Transverse colon (tissue), 4 donors: Measurements from ENCODE around the gene CHD3. TPM values are rescaled to one million over a fixed set of nuclear protein-coding genes. Genes with fewer than 3 reads are reported as not detected.
A peak's percentile ranks its signal among the peaks of the same experiment; 100 is the strongest.

ENCODE experiments used
- DNase-seq: peaks from one replicate; pipeline ENCODE4 v3.0.0-alpha.2; 2019
- H3K27ac ChIP-seq, 4 donors: fragments of 200-600 bp; sonication (generic); 2 replicates each; pipeline ENCODE4 v1.5.1; 2016 to 2018; ENCODE audit warnings: inconsistent platforms in 4 of 4
- H3K27me3 ChIP-seq: fragments of 200-600 bp; sonication (generic); 2 replicates; pipeline ENCODE4 v1.5.1; 2017; ENCODE audit warnings: inconsistent platforms
- H3K36me3 ChIP-seq, 4 donors: fragments of 200-600 bp; sonication (generic); 2 replicates each; pipeline ENCODE4 v1.5.1; 2017 to 2019; ENCODE audit warnings: inconsistent platforms in 4 of 4
- H3K4me1 ChIP-seq, 4 donors: fragments of 200-600 bp; sonication (generic); 2 replicates each; pipeline ENCODE4 v1.5.1; 2017 to 2020; ENCODE audit warnings: inconsistent platforms in 4 of 4
- H3K4me3 ChIP-seq, 4 donors: fragments of 200-600 bp; sonication (generic); 1 replicate in 1 of 4; 2 replicates in 3 of 4; pipeline versions ENCODE4 v1.5.1 to v1.6.1; 2017 to 2019; ENCODE audit warnings: inconsistent platforms in 4 of 4
- H3K9me3 ChIP-seq, 2 donors: fragments of 200-600 bp; sonication (generic); 2 replicates each; pipeline ENCODE4 v1.5.1; 2017 to 2019; ENCODE audit warnings: inconsistent platforms in 2 of 2
- EP300 ChIP-seq: sonication (generic); formaldehyde crosslinking; IDR thresholded peaks from one replicate; pipeline ENCODE4 v1.6.1; 2017; ENCODE audit warnings: antibody characterized with exemption, low read depth
- POLR2A ChIP-seq: fragments of 450-650 bp; IDR thresholded peaks from one replicate; pipeline ENCODE4 v1.6.1; 2016; ENCODE audit warnings: antibody characterized with exemption, mild to moderate bottlenecking, moderate library complexity
- POLR2AphosphoS5 ChIP-seq, 3 donors: sonication (generic); formaldehyde crosslinking; IDR thresholded peaks; one replicate each; pipeline ENCODE4 v1.6.1; 2016; ENCODE audit warnings: antibody characterized with exemption in 3 of 3
- WGBS, 2 donors: methylation state at CpG; one replicate each; pipeline ENCODE4 v1.1.5; 2018; ENCODE audit warnings: low coverage in 1 of 2; 5-methylcytosine and 5-hydroxymethylcytosine counted together
- in situ Hi-C, 4 donors: fragments of 200-750 bp; cut with MboI; loops; one replicate each; pipeline versions ENCODE4 v1.15.0 to v1.15.1; 2017; ENCODE audit warnings: low sequenced_read_pairs in 3 of 4, low pct_ligation_motif_present in 1 of 4, low pct_unique_long_range_greater_than_20kb in 1 of 4
- intact Hi-C: fragments of 100-400 bp; cut with DNase I; formaldehyde crosslinking; loops from one replicate; pipeline ENCODE4 v1.15.1; 2023; ENCODE audit warnings: low total_unique reads
- total RNA-seq, 4 donors: library from RNA; depleted of rRNA; stranded (reverse); fragments of >200 nt; gene quantifications; one replicate each; pipeline ENCODE4 v1.1.0, GENCODE V29; 2016
- TF ChIP-seq, protein P1 (sequence below), 5 experiments: fragments of 200-600 bp in 3 of 5; fragments of 450-650 bp in 2 of 5; sonication (generic) in 3 of 5; IDR thresholded peaks; 1 replicate in 2 of 5; 2 replicates in 3 of 5; pipeline ENCODE4 v1.5.1; 2016 to 2017; ENCODE audit warnings: antibody characterized with exemption in 5 of 5, inconsistent platforms in 3 of 5, mild to moderate bottlenecking in 2 of 5, moderate library complexity in 1 of 5

The CHD3 gene
- total RNA-seq, 4 donors from 2014 or later: 53.0 to 71.6 (median 62.0) TPM

DNA sequence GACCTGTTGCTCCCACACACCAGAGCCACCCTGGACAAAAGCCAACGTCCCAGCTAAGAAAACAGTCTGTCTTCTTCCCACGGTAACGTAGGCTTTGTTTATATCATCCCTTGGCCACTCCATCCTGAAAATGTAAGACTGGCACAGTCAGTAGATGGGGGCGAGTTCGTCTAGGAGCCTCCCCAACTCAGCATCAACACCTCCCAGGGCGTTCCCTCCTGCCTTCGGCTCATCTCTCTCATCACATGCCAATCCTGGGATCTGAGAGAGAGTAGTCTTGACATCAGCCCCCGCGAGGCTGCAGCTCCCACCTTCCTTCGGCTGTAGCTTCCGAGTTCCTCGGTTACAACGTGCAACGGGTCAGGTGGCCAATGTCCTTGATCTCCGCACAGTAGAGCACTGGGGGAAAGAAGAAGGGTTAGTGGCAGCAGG is 26.6 kb downstream of the CHD3 start:
- in situ Hi-C loops (no loop called here), intact Hi-C loops (no loop called here)
- Histone ChIP-seq H3K4me1 (peaks cover 6 to 27% (median 20%) of the 10 kb centered on the region in 4 donors), H3K27me3 (no peaks in the 10 kb centered on the region), H3K36me3 (peaks cover 0 to 8% (median 2%) of the 10 kb centered on the region in 4 donors), H3K27ac (peak overlapping the region; percentile 86 to 97 (median 92)), H3K4me3 (peak overlapping the region; percentile 17 to 61 (median 48)), H3K9me3 (no peaks in the 10 kb centered on the region)
- no peak for TF ChIP-seq EP300
- TF ChIP-seq, protein P1, sequence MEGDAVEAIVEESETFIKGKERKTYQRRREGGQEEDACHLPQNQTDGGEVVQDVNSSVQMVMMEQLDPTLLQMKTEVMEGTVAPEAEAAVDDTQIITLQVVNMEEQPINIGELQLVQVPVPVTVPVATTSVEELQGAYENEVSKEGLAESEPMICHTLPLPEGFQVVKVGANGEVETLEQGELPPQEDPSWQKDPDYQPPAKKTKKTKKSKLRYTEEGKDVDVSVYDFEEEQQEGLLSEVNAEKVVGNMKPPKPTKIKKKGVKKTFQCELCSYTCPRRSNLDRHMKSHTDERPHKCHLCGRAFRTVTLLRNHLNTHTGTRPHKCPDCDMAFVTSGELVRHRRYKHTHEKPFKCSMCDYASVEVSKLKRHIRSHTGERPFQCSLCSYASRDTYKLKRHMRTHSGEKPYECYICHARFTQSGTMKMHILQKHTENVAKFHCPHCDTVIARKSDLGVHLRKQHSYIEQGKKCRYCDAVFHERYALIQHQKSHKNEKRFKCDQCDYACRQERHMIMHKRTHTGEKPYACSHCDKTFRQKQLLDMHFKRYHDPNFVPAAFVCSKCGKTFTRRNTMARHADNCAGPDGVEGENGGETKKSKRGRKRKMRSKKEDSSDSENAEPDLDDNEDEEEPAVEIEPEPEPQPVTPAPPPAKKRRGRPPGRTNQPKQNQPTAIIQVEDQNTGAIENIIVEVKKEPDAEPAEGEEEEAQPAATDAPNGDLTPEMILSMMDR (IDR thresholded peaks at IDR 0.05): no peak
- no peak for TF ChIP-seq POLR2AphosphoS5 (IDR thresholded peaks at IDR 0.05)
- no peak for TF ChIP-seq POLR2A
- peak; percentile 29 for DNase-seq
- WGBS, 2 donors: 2 to 5% methylated on average over 4 to 15 of the region's 15 CpGs

GRCh38 chr17:7915611-7916384 is 27.2 kb downstream of the CHD3 start, which contains the start of gene RNF227:
RNF227 (minus strand) TSS chr17:7916289; CDS start chr17:7916195, 94 bp downstream.
- Histone ChIP-seq H3K4me3 (peak within 1 kb of the TSS; percentile 35 to 61 (median 48)), H3K9me3 (no peaks in the 10 kb centered on the region), H3K27me3 (no peaks in the 10 kb centered on the region), H3K27ac (peak within 1 kb of the TSS; percentile 86 to 97 (median 92)), H3K36me3 (peaks cover 0 to 3% (median 0%) of the 10 kb centered on the region in 4 donors), H3K4me1 (peaks cover 6 to 27% (median 20%) of the 10 kb centered on the region in 4 donors)
- in situ Hi-C loops: no loop called here
- peak; percentile 94 for DNase-seq
- TF ChIP-seq EP300 (no peak), POLR2A (peak; percentile 20), POLR2AphosphoS5 (IDR thresholded peaks at IDR 0.05) (peak in 2 of 3 donors; percentile 37 to 69)
- 1% methylated on average over 90 of the region's 100 CpGs; no CpG with 5 or more reads in 1 of the 2 donors for WGBS, 2 donors
- intact Hi-C loops: no loop called here

- intact Hi-C loops: no loop called here
- Histone ChIP-seq H3K9me3 (no peaks in the 10 kb centered on the region), H3K4me1 (peaks cover 6 to 27% (median 20%) of the 10 kb centered on the region in 4 donors), H3K4me3 (peak overlapping the region; percentile 35 to 61 (median 48)), H3K27ac (peak overlapping the region; percentile 86 to 97 (median 92)), H3K36me3 (no peaks in the 10 kb centered on the region), H3K27me3 (no peaks in the 10 kb centered on the region)
- WGBS, 2 donors: 50% methylated on average over 14 of the region's 15 CpGs; no CpG with 5 or more reads in 1 of the 2 donors
- TF ChIP-seq POLR2A: no peak
- no peak for TF ChIP-seq POLR2AphosphoS5 (IDR thresholded peaks at IDR 0.05)
- in situ Hi-C loops: no loop called here
- no peak for DNase-seq
These were observed 27.7 kb downstream of the CHD3 start for GRCh38 chr17:7916385-7916682.

DNA sequence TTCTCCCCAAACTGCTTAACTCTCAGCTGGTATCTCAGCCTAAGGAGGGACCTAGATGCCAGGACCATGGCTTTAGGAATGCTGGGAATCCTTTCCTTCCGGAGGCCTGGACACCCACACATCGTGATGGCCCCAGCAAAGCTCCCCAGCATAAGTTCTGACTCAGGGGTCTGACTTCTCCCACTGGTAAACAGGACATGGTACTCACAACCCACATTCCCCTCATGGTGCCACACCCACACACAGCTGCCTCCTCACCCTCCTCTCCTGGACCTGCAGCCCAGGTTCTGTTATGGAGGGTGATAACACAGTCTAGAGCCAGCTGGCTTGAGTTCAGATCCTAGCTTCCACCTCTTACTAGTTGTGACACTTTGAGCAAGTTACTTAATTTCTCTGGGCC is 28.2 kb downstream of the CHD3 start:
- Histone ChIP-seq H3K4me1 (peaks cover 6 to 27% (median 20%) of the 10 kb centered on the region in 4 donors), H3K9me3 (no peaks in the 10 kb centered on the region), H3K27me3 (no peaks in the 10 kb centered on the region), H3K27ac (peak overlapping the region; percentile 86 to 97 (median 92)), H3K36me3 (no peaks in the 10 kb centered on the region), H3K4me3 (peak overlapping the region in 1 of 4 donors; percentile 51)
- intact Hi-C loops: no loop called here
- WGBS, 2 donors: 90 to 94% methylated on average over 2 of the region's 2 CpGs
- in situ Hi-C loops: no loop called here
- no peak for DNase-seq
- no peak for TF ChIP-seq POLR2AphosphoS5 (IDR thresholded peaks at IDR 0.05)
- no peak for TF ChIP-seq EP300
- TF ChIP-seq, protein P1 (IDR thresholded peaks at IDR 0.05): no peak
- TF ChIP-seq POLR2A: no peak

DNA sequence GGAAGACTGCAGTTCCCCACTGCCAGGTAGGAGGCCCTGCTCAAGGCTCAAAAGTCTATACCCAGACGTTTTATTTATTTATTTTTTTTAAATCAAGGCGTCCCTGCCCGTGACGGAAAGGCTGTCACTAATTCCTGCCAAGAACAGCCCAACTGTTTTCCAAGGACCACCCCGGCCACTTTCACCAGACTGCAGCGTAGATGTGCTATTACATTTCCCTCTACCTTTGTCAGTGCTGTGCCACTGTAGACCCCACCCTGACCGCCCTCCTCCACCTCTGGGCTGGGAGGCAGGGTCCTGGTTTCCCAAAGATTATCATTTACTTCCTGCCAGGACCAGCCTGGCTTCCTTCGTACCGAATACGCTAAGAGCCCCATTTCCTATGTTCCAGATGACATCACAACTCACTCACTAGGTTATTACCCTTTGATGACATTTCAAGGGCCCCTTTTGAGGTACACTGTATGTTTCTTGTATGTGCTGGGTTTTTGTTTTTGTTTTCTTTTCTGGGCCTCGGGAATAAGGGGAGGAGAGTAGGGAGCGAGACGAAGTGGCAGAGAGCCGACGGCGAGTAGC is 33.8 kb downstream of the CHD3 start:
- intact Hi-C loops: loop anchor here (10.0 kb wide), 1 partner anchor 58 kb away; no protein-coding TSS in a partner anchor
- no peaks in the 10 kb centered on the region for H3K36me3 ChIP-seq
- WGBS, 2 donors: 0 to 39% methylated on average over 3 to 16 of the region's 16 CpGs
- no peak for DNase-seq
- H3K9me3 ChIP-seq: no peaks in the 10 kb centered on the region
- H3K4me1 ChIP-seq: peaks cover 2 to 12% (median 8%) of the 10 kb centered on the region in 4 donors
- peak overlapping the region in 3 of 4 donors; percentile 28 to 42 (median 37) for H3K4me3 ChIP-seq
- in situ Hi-C loops: loop anchor here in 1 of 4 donors (10.0 kb wide), 1 partner anchor 62 kb away; no protein-coding TSS in a partner anchor
- no peaks in the 10 kb centered on the region for H3K27me3 ChIP-seq
- TF ChIP-seq, protein P1 (IDR thresholded peaks at IDR 0.05): peak in 1 of 5 experiments; percentile 16
- TF ChIP-seq EP300 (no peak), POLR2A (no peak), POLR2AphosphoS5 (IDR thresholded peaks at IDR 0.05) (no peak)
- peak overlapping the region; percentile 53 to 75 (median 57) for H3K27ac ChIP-seq
